Neural progenitor cell (in vitro differentiated cells): Measurements from ENCODE around the gene PROX2. TPM values are rescaled to one million over a fixed set of nuclear protein-coding genes. Genes with fewer than 3 reads are reported as not detected.

Experiments
- DNase-seq: peaks from one replicate; pipeline ENCODE4 v3.0.0-alpha.2; 2016; ENCODE audit warnings: low spot score
- H2AFZ ChIP-seq: fragments of 200-600 bp; sonication (generic); replicated peaks from 2 replicates; pipeline ENCODE4 v1.6.1; 2016; ENCODE audit warnings: antibody characterized with exemption
- H3F3A ChIP-seq: fragments of 200-600 bp; sonication (generic); 2 replicates; pipeline ENCODE4 v1.6.1; 2016; ENCODE audit warnings: antibody characterized with exemption, low read depth
- H3K27ac ChIP-seq: fragments of 200-600 bp; sonication (generic); 2 replicates; pipeline ENCODE4 v1.5.1; 2016; ENCODE audit warnings: mild to moderate bottlenecking
- H3K27me3 ChIP-seq: fragments of 200-600 bp; sonication (generic); 2 replicates; pipeline ENCODE4 v1.6.1; 2016; ENCODE audit warnings: mild to moderate bottlenecking, moderate library complexity
- H3K36me3 ChIP-seq: fragments of 200-600 bp; sonication (generic); 2 replicates; pipeline ENCODE4 v1.5.1; 2016
- H3K4me1 ChIP-seq: fragments of 200-600 bp; sonication (generic); 2 replicates; pipeline ENCODE4 v1.6.1; 2016; ENCODE audit warnings: mixed run types
- H3K4me2 ChIP-seq: fragments of 200-600 bp; sonication (generic); 2 replicates; pipeline ENCODE4 v1.6.1; 2016
- H3K4me3 ChIP-seq: fragments of 200-600 bp; sonication (generic); 2 replicates; pipeline ENCODE4 v1.5.1; 2016
- H3K79me2 ChIP-seq: fragments of 200-600 bp; sonication (generic); 2 replicates; pipeline ENCODE4 v1.6.1; 2016; ENCODE audit warnings: low read depth
- H3K9ac ChIP-seq: fragments of 200-600 bp; sonication (generic); 2 replicates; pipeline ENCODE4 v1.6.1; 2016
- H3K9me3 ChIP-seq: fragments of 200-600 bp; sonication (generic); 2 replicates; pipeline ENCODE4 v1.5.1; 2016; ENCODE audit warnings: low read depth
- H4K20me1 ChIP-seq: fragments of 200-600 bp; sonication (generic); 2 replicates; pipeline ENCODE4 v1.6.1; 2016; ENCODE audit warnings: low read depth
- H3K27ac Mint-ChIP-seq: 3 replicates; pipeline ENCODE4 v1.8.0; 2021; ENCODE audit warnings: mixed read lengths
- H3K27me3 Mint-ChIP-seq: 2 replicates; pipeline ENCODE4 v1.8.0; 2022; ENCODE audit warnings: low read depth, mild to moderate bottlenecking, inconsistent platforms, moderate library complexity, mixed read lengths; ENCODE audit not compliant: insufficient read depth
- H3K36me3 Mint-ChIP-seq: 3 replicates; pipeline ENCODE4 v1.8.0; 2021; ENCODE audit warnings: mixed read lengths
- H3K4me1 Mint-ChIP-seq: 3 replicates; pipeline ENCODE4 v1.8.0; 2021; ENCODE audit warnings: mixed read lengths
- H3K4me3 Mint-ChIP-seq: 3 replicates; pipeline ENCODE4 v1.8.0; 2021; ENCODE audit warnings: mild to moderate bottlenecking, moderate library complexity, mixed read lengths
- H3K9me3 Mint-ChIP-seq: 3 replicates; pipeline ENCODE4 v1.8.0; 2020; ENCODE audit warnings: mixed read lengths
- EZH2 ChIP-seq: fragments of 200-600 bp; sonication (generic); IDR thresholded peaks from 2 replicates; pipeline ENCODE4 v1.6.1; 2017; ENCODE audit warnings: antibody characterized with exemption, mild to moderate bottlenecking, moderate library complexity
- EZH2phosphoT487 ChIP-seq: fragments of 200-600 bp; sonication (generic); IDR thresholded peaks from 2 replicates; pipeline ENCODE4 v1.6.1; 2017; ENCODE audit warnings: antibody characterized with exemption
- total RNA-seq: library from RNA; depleted of rRNA; stranded (reverse); fragments of >200 nt; gene quantifications from 2 replicates; pipeline ENCODE4 v1.2.3, GENCODE V29; 2015; ENCODE audit warnings: low replicate concordance
- TF ChIP-seq, protein P1 (sequence below): fragments of 200-600 bp; sonication (generic); IDR thresholded peaks from 2 replicates; pipeline ENCODE4 v1.5.1; 2017; ENCODE audit warnings: antibody characterized with exemption, mild to moderate bottlenecking

PROX2 gene
- not detected in 2 replicates for total RNA-seq

DNA sequence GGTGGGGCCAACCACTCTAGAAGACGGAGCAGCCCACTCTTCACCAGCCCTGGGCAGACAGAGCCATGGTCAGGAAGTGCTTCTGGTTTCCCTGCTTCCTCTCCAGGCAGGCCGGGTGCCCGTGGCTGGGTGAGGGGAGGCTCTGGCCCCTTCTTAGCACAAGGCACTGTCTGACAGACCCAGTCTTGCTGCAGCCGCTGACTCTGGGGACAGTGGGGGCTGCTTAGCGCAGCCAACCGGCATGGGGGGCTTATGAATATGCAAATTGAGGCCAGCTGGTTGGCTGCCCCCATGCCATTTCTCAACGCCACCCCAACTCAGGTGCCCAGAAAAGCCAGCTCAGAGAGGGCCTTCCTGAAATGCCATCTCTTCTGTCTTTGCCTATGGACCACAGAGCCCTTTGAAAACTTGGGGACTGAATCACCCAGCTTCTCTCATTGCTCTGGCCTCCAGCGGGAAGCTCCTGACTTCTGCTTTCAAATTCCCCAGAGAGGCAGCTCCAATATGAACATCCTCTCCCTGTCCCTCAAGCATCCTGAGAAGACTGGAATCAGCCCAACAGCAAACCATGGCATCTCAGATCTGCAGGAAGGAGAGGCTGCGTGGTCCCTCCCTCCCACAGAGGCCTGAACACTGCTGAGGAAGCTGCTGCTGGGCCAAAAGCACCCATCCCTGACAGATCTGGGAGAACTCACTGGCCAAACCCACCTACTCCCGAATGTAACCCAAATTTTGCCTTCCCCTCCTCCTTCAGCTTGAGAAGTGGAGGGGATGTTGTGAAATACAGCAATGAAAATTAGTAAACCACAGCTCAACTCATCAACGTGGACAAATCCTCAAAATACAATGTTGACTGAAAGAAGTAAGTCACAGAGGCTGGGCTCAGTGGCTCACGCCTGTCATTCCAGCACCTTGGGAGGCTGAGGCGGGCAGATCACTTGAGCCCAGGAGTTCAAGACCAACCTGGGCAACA lies at the start of gene PROX2:
Gene PROX2 (minus strand): TSS at position 205 of the 973 bp plus-strand sequence. CDS start 12,311 bp downstream, outside the sequence.
- Mint-ChIP-seq H3K4me1 (peaks cover 17% of the 10 kb centered on the region), H3K9me3 (no peaks in the 10 kb centered on the region), H3K27me3 (no peaks in the 10 kb centered on the region), H3K27ac (no peak within 1 kb of the TSS), H3K36me3 (no peaks in the 10 kb centered on the region), H3K4me3 (no peak within 1 kb of the TSS)
- Histone ChIP-seq H2AFZ (peak within 1 kb of the TSS; percentile 79), H3K36me3 (no peaks in the 10 kb centered on the region), H3K9me3 (no peaks in the 10 kb centered on the region), H3F3A (no peaks in the 10 kb centered on the region), H3K27me3 (no peaks in the 10 kb centered on the region), H3K79me2 (no peaks in the 10 kb centered on the region), H3K4me1 (peaks cover 5% of the 10 kb centered on the region), H3K4me3 (no peak within 1 kb of the TSS), H3K9ac (no peak within 1 kb of the TSS), H3K27ac (no peak within 1 kb of the TSS), H4K20me1 (no peaks in the 10 kb centered on the region), H3K4me2 (no peak within 1 kb of the TSS)
- DNase-seq: peak; percentile 12
- TF ChIP-seq EZH2phosphoT487: no peak
- TF ChIP-seq, protein P1, sequence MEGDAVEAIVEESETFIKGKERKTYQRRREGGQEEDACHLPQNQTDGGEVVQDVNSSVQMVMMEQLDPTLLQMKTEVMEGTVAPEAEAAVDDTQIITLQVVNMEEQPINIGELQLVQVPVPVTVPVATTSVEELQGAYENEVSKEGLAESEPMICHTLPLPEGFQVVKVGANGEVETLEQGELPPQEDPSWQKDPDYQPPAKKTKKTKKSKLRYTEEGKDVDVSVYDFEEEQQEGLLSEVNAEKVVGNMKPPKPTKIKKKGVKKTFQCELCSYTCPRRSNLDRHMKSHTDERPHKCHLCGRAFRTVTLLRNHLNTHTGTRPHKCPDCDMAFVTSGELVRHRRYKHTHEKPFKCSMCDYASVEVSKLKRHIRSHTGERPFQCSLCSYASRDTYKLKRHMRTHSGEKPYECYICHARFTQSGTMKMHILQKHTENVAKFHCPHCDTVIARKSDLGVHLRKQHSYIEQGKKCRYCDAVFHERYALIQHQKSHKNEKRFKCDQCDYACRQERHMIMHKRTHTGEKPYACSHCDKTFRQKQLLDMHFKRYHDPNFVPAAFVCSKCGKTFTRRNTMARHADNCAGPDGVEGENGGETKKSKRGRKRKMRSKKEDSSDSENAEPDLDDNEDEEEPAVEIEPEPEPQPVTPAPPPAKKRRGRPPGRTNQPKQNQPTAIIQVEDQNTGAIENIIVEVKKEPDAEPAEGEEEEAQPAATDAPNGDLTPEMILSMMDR: no peak
- no peak for TF ChIP-seq EZH2

DNA sequence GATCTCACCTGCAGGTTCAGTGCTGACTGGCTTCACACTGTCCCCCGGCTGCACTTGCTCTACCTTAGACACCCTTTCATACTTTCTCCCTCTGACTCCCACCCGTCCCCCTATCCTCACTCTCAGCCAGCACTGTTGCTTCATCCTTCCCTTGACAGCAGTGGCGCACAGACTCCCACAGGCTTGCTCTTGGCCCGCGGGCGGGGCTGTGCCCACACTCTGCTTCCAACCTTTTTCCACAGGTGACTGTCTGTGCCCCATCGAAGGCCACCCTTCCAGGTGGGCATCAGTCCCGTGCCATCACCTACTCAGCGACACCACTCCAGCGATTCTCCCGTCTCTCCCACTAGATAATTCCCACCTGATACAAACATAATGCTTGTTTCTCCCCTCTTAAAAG lies 48.1 kb upstream of the PROX2 start:
- Mint-ChIP-seq H3K27ac (no peak overlapping the region), H3K4me3 (peak overlapping the region; percentile 49), H3K27me3 (peaks cover 13% of the 10 kb centered on the region), H3K36me3 (no peaks in the 10 kb centered on the region), H3K4me1 (peaks cover 6% of the 10 kb centered on the region), H3K9me3 (no peaks in the 10 kb centered on the region)
- H4K20me1 ChIP-seq: no peaks in the 10 kb centered on the region
- H3K9me3 ChIP-seq: no peaks in the 10 kb centered on the region
- peaks cover 26% of the 10 kb centered on the region for H3K27me3 ChIP-seq
- no peak overlapping the region for H3K9ac ChIP-seq
- H3K79me2 ChIP-seq: no peaks in the 10 kb centered on the region
- no peak overlapping the region for H3K4me2 ChIP-seq
- H3K27ac ChIP-seq: no peak overlapping the region
- no peak overlapping the region for H2AFZ ChIP-seq
- DNase-seq: no peak
- TF ChIP-seq EZH2phosphoT487 (no peak), EZH2 (no peak)
- TF ChIP-seq, protein P1: no peak
- no peaks in the 10 kb centered on the region for H3K4me1 ChIP-seq
- no peaks in the 10 kb centered on the region for H3F3A ChIP-seq
- H3K4me3 ChIP-seq: no peak overlapping the region
- H3K36me3 ChIP-seq: no peaks in the 10 kb centered on the region

GRCh38 chr14:74922752-74923401 lies 46.9 kb upstream of the PROX2 start, which contains the start of gene RPS6KL1:
TSS of gene RPS6KL1 (minus strand) at chr14:74923260. CDS start at chr14:74921541, 1,719 bp downstream.
- peaks cover 26% of the 10 kb centered on the region for H3K27me3 ChIP-seq
- no peaks in the 10 kb centered on the region for H3K79me2 ChIP-seq
- Mint-ChIP-seq H3K4me1 (peaks cover 6% of the 10 kb centered on the region), H3K27ac (no peak within 1 kb of the TSS), H3K36me3 (no peaks in the 10 kb centered on the region), H3K27me3 (peaks cover 13% of the 10 kb centered on the region), H3K9me3 (no peaks in the 10 kb centered on the region), H3K4me3 (peak within 1 kb of the TSS; percentile 86)
- H3K36me3 ChIP-seq: no peaks in the 10 kb centered on the region
- H3K9me3 ChIP-seq: no peaks in the 10 kb centered on the region
- TF ChIP-seq, protein P1: no peak
- TF ChIP-seq EZH2: no peak
- no peak for TF ChIP-seq EZH2phosphoT487
- no peaks in the 10 kb centered on the region for H3K4me1 ChIP-seq
- DNase-seq: peak; percentile 97
- H3K9ac ChIP-seq: peak within 1 kb of the TSS; percentile 76
- H4K20me1 ChIP-seq: no peaks in the 10 kb centered on the region
- peak within 1 kb of the TSS; percentile 76 for H3K4me2 ChIP-seq
- no peaks in the 10 kb centered on the region for H3F3A ChIP-seq
- H2AFZ ChIP-seq: peak within 1 kb of the TSS; percentile 99
- peak within 1 kb of the TSS; percentile 71 for H3K4me3 ChIP-seq
- no peak within 1 kb of the TSS for H3K27ac ChIP-seq
